ENCODE results near the gene APOA5. TPM values are rescaled to one million over a fixed set of nuclear protein-coding genes. Genes with fewer than 3 reads are reported as not detected.

Gene APOA5
- total and polyA plus RNA-seq, 2 of the 13 experiments (the other 11 are each of a cell fraction or from before 2014, with no cell fraction given) = 44.0 to 49.1 TPM

DNA sequence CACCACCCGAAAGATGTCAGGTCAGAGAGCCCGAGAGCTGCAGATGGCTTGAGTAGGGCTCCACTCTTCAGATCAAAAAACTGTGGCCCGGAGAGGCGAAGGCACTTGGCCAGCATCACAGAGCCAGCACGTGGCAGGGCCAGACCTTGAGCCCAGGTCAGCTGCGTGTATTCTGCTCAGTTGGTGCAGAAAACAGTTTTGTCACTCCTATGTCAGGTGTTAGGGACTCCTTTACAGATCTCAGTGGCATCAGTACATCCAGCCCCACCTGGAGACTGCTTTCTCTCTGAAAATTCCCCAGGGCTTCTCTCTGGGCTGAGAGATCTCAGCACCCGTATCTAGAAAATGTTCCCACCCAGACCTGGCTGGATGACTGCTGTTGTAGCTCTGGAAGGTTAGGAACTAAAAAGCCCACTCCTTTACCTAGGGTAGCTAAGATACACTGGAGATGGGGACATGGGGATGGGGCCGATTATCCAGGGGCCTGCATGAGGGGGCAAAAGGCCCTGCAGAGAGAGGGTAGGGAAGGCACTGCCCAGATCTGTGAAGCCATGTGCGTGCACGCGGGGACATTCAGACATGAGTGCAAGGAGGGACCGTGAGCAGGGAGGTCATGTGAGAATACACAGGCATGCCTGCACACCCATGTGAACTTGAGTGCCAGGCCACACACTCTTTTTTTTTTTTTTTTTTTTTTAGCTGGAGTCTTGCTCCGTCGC is 42.3 kb upstream of the APOA5 start (continued):
- TF ChIP-seq, protein P1, sequence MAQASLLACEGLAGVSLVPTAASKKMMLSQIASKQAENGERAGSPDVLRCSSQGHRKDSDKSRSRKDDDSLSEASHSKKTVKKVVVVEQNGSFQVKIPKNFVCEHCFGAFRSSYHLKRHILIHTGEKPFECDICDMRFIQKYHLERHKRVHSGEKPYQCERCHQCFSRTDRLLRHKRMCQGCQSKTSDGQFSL (CRISPR knock-in tag; IDR thresholded peaks at IDR 0.05) = peak; percentile 51; the same call in 1 of the 2 replicates
- TF ChIP-seq ZKSCAN1 (IDR thresholded peaks at IDR 0.05; ENCODE audit: low read length) (no peak), ZNF792 (CRISPR knock-in tag; IDR thresholded peaks at IDR 0.05) (peak; percentile 71), CBX2 (IDR thresholded peaks at IDR 0.05; ENCODE audit: low read depth, low read length) (no peak), CBX2 (CRISPR knock-in tag; IDR thresholded peaks at IDR 0.05; ENCODE audit: low read depth) (no peak), ZBTB3 (CRISPR knock-in tag; IDR thresholded peaks at IDR 0.05; ENCODE audit: borderline replicate concordance, low read depth) (no peak), ZNF850 (CRISPR knock-in tag; conservative IDR thresholded peaks at IDR 0.05) (no peak), HOXD1 (CRISPR knock-in tag; IDR thresholded peaks at IDR 0.05) (no peak), ZNF263 (CRISPR knock-in tag; IDR thresholded peaks at IDR 0.05) (0 out of 2 replicates have a peak, but pooled peaks have one; percentile 4), ATF7-NPFF (CRISPR knock-in tag; IDR thresholded peaks at IDR 0.05; ENCODE audit: low read depth) (peak; percentile 66; the same call in 1 of the 2 replicates), ZNF629 (CRISPR knock-in tag; conservative IDR thresholded peaks at IDR 0.05) (peak; percentile 69; the same call in 1 of the 2 replicates), ZNF615 (CRISPR knock-in tag; IDR thresholded peaks at IDR 0.05; ENCODE audit: borderline replicate concordance) (no peak), KAT2B (IDR thresholded peaks at IDR 0.05; ENCODE audit: borderline replicate concordance, low read depth, low read length) (no peak), TOE1 (CRISPR knock-in tag; IDR thresholded peaks at IDR 0.05) (peak; percentile 84), ZNF670 (CRISPR knock-in tag; IDR thresholded peaks at IDR 0.05; ENCODE audit: borderline replicate concordance) (no peak; the same call in 1 of the 2 replicates), ZNF3 (CRISPR knock-in tag; IDR thresholded peaks at IDR 0.05) (peak; percentile 17; the same call in 1 of the 2 replicates), PLRG1 (conservative IDR thresholded peaks at IDR 0.05) (no peak), GLI4 (CRISPR knock-in tag; IDR thresholded peaks at IDR 0.05; ENCODE audit: borderline replicate concordance) (no peak), STAG1 (CRISPR knock-in tag; IDR thresholded peaks at IDR 0.05) (peak; percentile 19), ZNF768 (CRISPR knock-in tag; IDR thresholded peaks at IDR 0.05) (peak; percentile 90), PCBP1 (IDR thresholded peaks at IDR 0.05; ENCODE audit: borderline replicate concordance, low read depth, low read length) (no peak)
- TF ChIP-seq, protein P2, sequence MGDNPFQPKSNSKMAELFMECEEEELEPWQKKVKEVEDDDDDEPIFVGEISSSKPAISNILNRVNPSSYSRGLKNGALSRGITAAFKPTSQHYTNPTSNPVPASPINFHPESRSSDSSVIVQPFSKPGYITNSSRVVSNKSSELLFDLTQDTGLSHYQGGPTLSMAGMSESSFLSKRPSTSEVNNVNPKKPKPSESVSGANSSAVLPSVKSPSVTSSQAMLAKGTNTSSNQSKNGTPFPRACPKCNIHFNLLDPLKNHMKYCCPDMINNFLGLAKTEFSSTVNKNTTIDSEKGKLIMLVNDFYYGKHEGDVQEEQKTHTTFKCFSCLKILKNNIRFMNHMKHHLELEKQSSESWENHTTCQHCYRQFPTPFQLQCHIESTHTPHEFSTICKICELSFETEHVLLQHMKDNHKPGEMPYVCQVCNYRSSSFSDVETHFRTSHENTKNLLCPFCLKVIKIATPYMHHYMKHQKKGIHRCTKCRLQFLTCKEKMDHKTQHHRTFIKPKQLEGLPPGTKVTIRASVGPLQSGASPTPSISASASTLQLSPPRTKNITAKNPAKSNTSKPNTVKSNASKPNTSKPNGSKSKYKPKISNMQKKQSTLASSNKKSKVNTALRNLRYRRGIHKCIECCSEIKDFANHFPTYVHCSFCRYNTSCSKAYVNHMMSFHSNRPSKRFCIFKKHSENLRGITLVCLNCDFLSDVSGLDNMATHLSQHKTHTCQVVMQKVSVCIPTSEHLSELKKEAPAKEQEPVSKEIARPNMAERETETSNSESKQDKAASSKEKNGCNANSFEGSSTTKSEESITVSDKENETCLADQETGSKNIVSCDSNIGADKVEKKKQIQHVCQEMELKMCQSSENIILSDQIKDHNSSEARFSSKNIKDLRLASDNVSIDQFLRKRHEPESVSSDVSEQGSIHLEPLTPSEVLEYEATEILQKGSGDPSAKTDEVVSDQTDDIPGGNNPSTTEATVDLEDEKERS (CRISPR knock-in tag; IDR thresholded peaks at IDR 0.05) = peak; percentile 77; the same call in 1 of the 2 replicates
- TF ChIP-seq, protein P3, sequence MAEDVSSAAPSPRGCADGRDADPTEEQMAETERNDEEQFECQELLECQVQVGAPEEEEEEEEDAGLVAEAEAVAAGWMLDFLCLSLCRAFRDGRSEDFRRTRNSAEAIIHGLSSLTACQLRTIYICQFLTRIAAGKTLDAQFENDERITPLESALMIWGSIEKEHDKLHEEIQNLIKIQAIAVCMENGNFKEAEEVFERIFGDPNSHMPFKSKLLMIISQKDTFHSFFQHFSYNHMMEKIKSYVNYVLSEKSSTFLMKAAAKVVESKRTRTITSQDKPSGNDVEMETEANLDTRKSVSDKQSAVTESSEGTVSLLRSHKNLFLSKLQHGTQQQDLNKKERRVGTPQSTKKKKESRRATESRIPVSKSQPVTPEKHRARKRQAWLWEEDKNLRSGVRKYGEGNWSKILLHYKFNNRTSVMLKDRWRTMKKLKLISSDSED (CRISPR knock-in tag; IDR thresholded peaks at IDR 0.05) = no peak
- TF ChIP-seq, protein P4, sequence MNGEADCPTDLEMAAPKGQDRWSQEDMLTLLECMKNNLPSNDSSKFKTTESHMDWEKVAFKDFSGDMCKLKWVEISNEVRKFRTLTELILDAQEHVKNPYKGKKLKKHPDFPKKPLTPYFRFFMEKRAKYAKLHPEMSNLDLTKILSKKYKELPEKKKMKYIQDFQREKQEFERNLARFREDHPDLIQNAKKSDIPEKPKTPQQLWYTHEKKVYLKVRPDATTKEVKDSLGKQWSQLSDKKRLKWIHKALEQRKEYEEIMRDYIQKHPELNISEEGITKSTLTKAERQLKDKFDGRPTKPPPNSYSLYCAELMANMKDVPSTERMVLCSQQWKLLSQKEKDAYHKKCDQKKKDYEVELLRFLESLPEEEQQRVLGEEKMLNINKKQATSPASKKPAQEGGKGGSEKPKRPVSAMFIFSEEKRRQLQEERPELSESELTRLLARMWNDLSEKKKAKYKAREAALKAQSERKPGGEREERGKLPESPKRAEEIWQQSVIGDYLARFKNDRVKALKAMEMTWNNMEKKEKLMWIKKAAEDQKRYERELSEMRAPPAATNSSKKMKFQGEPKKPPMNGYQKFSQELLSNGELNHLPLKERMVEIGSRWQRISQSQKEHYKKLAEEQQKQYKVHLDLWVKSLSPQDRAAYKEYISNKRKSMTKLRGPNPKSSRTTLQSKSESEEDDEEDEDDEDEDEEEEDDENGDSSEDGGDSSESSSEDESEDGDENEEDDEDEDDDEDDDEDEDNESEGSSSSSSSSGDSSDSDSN (CRISPR knock-in tag; IDR thresholded peaks at IDR 0.05) = no peak

Data from HepG2 (cell line).